Measurements from ENCODE around the gene KCNJ2.
A peak's percentile ranks its signal among the peaks of the same experiment; 100 is the strongest.

Gene KCNJ2

DNA sequence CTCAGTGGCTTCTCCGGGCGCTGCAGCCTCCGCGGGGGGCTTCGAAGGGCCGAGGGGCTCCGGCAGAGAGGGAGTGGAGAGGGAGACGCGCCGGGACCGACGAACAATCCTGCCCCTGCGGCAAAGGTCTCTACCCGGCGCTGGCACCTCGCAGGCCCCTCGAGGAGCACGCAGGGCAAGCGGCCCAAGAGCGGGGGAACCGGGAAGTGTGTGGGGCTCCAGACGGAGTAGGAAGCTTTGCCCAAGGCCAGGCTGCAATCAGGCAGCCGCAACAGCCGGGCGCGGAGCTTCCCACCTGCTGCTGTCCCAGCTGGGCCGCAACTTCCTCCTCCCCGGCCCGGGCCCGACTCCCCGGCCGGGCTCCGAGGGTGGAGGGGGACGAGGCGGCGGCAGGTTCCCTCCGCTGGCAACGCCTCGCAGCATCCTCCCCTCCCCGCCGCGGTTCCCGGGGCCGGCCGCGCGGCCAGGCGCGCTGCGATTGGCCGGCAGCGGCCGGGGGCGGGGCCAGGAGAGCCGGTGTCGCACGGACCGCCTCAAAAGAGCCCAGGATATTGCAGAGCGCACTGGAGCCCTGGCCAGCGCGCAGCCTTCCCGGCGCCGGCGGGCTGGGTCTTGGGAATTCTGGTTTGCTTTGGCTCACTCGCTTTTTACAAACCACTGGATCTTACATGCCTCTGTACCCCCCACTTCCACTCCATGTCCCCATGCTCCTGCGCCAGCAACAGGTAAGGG lies at the start of gene KCNJ2:
Gene KCNJ2 (plus strand): TSS at position 556 of the 732 bp plus-strand sequence. CDS start 5,508 bp downstream, outside the sequence.
- peak; percentile 76 for DNase-seq

DNA sequence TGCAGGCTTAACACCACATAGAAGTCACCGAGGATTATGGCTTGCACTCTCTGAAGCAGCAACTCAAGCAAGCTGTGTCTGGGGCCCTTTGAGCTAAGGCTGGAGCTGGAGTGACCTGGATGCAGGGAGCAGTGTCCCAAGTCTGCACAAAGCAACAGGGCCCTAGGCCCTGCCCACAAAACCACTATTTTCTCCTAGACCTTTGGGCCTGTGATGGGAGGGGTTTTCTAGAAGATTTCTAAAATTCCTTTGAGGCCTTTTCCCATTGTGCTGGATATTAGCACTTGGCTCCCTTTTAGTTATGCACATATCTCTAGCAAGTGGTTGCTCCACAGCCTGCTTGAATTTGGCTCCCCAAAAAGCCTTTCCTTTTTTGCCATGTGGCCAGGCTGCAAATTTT lies 49.8 kb upstream of the KCNJ2 start:
- no peak for DNase-seq

DNA sequence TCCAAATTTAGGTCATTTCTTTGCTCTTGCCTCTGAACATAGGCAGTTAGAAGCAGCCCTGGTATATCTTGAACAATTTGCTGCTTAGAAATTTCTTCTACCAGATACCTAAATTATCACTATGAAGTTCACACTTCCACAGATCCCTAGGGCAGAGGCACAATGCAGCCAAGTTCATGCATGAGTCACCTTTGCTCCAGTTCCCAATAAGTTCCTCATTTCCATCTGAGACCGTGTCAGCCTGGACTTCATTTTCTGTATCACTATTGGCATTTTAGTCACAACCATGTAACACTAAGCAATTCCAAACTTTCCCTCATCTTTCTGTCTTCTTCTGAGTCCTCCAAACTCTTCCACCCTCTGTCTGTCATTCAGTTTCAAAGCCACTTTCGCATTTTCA lies 49.3 kb upstream of the KCNJ2 start:
- no peak for DNase-seq

DNA sequence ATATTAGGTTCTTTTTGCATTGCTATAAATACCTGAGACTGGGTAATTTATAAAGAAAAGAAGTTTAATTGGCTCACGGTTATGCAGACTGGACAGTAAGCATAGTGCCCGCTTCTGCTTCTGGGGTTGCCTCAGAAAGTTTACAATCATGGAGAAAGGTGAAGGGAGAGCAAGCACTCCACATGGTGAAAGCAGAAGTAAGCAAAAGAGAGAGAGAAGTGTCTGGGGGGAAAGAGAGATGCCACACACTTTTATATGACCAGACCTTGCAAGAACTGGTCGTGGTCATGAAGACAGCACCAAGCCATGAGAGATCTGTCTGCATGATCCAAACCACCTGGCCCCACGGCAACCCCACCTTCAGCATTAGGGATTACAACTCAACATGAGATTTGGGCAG lies 48.9 kb upstream of the KCNJ2 start:
- DNase-seq: no peak

DNA sequence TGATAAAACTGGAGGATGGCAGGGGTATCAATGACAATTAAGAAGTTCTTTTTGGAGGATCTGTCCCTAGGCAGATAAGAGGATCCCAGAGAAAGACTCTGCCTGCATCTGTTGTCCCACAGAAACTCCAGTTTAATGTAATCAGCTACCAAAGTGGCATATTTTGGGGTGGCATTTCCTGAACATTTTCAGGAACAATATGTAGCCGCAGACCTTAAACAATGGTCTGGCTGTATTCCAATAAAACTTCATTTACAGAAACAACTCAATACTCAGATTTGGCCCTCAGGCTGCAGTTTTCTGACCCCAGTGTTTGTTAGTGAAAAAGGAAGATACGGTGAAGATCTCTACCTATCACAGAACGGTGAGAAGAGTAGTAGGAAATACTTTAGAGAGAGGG lies 48.2 kb upstream of the KCNJ2 start:
- no peak for DNase-seq

DNA sequence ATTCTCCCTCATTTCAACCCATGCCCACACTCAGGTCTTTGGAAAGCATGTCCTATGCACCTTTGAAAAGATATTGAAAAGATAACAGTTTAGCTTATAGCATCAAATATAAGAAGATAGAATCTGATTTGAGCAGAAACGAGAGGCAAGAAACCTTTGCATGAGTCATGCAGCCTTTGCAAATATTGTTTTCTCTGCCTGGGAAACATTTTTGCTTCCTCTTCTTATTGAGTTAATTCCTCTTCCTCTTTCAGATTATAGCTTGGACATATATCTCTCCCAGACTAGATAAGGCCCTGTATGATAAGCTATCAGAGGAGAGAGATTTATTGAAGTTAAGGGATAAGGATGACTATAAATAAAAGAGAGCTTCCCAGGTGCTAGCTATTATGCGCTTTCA lies 46.1 kb upstream of the KCNJ2 start:
- DNase-seq: no peak

DNA sequence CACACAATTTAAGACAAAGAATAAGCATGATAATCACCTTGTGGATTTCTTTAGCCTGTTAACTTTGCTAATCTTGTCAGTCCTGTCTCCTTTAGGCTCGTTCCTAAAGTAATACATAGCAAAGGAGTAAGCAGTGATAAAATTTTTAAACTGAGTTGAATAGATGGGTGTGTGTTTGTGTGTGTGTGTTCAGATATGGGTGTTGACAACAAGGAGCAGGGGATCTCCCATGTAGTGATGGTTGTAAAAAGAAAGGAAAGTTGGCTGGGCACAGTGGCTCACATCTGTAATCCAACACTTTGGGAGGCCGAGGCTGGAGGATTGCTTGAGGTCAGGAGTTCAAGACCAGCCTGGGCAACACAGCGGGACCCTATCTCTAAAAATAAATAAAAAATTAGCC lies 44.6 kb upstream of the KCNJ2 start:
- DNase-seq: no peak

DNA sequence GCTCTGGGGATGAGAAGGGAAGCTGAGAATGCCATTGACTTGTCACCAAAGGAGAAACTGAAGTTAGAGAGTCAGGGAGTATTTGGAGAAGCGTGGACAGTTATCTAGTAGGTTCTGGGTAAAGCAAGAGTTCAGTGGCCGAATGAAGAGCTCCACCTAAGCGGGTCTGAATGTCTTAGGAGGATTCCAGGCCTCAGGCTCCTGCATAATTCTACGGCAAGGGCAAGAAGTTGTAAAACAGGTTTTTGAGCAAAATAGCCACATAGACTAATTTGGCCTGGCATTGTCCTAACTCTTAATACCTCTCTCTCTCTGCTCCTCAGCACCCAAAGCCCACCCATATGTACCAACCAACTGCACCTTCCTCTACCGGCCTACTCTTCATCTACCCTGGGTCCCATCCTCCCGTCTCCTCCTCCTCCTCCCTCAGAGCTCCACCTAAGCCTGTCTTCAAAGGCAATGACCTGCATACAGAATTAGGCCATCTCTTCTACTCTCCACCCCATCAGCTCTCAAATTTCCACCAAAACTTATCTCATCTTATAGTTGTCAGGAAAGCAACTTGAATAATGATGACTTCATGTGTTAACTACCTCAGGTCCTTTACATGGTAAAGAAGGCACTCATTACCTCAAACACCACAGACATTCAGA lies 42.0 kb upstream of the KCNJ2 start:
- no peak for DNase-seq

DNA sequence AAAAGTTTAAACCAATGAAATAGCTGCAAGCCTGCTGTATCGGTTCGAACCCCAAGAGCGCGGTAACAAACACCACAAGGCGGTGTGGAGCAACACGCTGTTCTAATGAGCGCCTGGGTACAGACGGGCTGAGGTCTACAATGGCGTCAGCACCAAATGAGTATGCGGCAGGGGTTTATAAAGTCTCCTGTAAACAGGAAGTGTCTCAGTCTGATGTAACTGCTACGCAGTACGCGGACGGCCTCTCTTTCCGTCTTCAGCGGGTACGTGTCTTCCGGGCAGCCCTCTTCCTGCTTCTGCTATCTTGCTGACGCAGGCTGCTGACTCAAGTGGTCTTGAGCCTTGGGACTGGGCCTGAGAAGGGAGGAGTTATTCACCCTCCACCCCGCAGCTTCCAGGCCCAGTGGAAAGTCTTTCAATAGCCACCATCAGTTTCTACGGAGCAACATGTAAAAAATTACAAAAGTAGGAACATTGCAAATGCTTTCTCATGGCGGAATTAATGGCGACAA lies 40.5 kb upstream of the KCNJ2 start:
- DNase-seq: no peak

DNA sequence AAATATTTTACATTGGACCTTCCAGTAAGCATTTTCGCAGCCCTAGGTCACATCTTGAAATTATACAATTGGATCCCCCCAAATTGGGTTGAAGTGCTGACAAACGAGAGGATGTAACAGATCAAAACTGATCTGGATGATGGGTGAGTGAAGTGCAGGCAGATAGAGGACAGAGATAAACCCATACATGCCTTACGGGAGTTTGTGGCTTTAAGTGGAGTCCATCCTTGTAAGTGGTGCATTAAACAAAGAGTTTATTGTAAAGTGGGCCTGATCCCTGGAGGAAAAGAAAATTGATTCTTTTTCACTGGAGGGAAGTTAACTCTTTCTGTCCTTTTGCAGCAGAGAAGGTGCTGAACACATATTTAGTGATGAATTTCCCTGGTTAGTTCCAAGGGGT lies 39.0 kb upstream of the KCNJ2 start:
- no peak for DNase-seq

DNA sequence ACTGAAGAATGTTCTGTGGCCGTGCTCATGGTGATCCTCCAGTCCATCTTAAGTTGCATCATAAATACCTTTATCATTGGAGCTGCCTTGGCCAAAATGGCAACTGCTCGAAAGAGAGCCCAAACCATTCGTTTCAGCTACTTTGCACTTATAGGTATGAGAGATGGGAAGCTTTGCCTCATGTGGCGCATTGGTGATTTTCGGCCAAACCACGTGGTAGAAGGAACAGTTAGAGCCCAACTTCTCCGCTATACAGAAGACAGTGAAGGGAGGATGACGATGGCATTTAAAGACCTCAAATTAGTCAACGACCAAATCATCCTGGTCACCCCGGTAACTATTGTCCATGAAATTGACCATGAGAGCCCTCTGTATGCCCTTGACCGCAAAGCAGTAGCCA lies 36.8 kb upstream of the KCNJ2 start:
- no peak for DNase-seq

DNA sequence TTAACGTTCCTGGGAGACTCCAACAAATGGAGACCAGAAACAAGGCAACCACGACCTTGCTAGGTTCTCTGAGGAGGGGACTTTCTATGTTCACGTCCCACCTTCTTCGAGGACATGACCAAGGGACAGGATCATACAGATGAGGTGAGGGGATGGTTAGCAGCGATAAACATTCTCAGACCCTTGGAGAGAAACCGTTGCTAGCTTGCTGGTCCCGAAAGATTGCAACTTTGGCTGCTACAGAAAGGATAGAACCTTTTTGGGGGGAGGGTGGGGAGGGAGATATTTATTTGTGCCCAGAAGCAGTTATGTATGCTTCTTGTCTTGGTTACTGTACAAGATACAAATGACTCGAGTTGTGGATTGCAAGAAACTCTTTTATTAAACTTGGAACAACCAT lies 35.3 kb upstream of the KCNJ2 start:
- DNase-seq: no peak

DNA sequence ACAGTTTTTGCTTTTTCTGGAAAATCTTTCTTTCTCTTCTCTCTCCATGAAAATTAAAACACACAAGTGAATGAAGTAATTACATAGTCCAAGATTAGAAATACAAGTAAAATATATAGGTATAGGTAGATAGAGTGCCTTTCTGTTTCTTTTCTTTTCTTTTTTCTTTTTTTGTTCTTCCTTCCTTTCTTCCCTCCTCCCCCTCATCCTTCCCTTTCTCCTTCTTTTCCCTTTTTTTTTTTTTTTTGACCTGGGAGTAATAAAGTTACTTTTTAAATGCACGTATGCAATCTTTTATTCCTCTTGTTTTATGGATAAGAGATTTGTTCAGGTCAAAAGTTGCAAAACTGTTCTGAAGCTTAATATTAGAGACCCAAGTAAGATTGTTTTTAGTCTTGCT lies 34.6 kb upstream of the KCNJ2 start:
- no peak for DNase-seq

DNA sequence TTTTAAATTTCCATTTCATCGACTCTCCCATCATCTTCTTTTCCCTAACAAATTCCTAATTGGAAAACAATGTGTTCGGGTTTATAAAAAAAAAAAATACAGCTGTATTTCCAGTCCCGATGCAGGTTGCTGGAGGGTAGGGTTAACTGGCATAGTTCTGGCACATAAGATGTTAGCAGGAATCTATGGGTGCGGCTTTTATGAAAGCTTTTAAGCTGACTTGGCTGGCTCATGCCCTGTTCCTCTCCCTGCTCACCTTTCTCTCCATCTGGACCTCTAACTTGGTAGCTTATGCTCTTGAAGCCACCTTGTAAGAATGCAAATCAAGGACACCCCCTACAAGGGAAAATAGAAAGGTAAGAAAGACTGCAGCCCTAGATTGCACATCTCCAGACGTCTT lies 33.2 kb upstream of the KCNJ2 start:
- no peak for DNase-seq

DNA sequence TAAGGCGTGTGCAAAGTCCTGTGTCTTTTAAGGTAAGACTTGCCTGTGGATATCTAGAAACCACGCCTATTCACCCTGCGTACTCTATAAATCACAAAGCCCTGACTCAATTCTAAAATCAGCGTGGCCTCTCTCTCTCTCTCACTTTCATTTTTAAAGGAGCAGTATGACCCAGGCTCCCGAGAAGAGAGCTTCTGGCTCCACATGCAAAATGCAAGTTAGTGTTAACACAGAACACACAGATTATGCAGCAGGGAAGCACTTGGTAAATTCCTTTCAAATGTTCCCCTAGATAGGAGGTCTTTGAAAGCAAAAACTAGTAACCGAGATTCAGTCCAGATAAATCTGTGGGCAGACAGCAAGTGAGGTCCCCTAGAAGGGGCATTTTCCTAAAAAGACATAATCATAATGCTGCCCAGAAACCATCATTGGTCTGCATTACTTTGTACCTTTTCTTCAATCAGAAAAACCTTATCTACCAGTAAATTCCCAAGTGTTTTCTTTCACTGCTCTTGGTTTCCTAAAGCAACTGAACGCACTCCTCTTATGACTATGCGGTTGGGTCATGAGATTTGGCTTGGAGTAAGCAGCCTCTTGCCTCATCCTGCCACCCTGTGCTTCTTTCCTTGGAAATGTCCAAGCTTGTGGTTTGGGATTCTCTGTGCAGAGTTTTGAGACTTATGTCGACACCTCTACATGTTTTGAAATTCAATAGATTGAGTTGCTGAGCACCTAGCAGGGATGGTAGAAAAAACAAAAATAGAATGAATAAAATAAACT lies 31.7 kb upstream of the KCNJ2 start:
- DNase-seq: no peak

DNA sequence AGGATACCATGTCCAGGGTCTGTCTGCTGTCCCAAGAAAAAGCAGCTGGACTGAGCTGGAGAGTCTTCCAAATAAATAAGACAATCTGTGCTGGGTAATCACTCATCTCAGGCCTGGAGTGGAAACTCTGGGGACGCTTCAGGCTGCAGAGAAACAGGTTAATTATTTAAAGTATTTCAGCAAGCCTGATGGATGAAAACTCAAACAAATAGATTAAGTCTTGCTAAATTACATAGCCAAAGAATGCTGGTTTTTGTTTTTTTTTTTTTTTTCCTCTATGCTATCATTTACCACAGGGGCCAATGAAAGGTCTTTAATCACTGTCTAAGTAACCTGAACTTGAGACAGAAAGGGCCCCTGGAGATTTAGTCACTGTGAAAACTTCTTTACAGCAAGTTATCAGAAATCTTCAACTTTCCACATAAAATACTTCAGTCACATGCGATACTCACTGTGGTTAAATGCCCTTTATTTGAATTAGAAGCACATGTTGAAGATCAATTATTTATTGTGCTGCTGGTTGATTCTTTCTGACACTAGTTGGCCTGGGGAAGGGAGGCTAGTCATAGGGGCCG lies 31.0 kb upstream of the KCNJ2 start:
- no peak for DNase-seq

DNA sequence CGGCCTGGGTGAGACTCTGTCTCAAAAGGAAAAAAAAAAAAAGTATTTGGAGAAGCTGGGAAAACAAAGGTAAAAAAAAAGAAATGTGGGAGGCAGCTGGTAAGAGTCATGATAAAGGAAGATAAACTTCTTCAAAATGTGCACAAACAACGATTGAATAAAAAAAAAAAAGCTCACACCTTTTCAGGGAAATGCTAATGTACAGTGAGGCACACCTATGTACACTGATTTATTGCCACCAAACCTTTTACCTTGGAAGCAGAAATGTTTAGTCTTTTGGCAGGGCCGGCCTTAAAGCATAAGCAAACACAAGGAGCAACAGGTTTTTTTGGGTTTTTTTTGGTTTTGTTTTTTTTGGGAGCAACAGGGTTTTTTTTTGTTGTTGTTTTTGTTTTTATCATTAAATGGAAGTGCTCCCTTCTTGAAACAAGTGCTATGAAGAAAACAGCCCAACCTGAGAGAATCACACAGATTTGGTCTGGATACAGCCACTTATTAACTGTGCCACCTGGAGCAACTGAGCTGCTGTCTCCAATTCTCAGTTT lies 29.8 kb upstream of the KCNJ2 start:
- DNase-seq: no peak

DNA sequence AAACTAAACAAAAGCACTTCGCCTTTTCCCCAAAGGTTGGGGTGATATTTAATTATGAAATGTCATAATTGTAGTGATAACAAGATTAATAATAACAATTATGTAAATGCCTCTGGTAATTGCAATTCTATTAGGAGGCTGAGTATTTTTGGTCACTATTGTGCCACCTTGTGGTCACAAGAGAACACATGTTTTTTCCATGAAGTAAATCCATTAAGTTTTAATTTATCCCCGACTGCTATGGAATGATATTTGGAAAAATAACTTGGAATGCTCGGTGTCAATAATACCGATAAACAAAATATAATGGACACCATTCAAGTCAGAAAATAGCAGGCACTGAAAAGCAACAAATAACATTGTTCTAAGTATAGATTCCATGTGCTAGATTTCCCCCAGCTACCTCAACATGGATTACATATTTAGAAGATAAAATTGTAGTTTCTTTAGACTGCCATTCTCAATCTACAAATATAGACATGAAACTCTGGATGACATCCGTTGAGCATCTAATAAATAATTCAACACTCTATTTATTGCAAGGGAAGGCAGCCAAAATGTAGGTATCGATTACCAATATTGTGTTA lies 25.0 kb upstream of the KCNJ2 start:
- DNase-seq: peak; percentile 24

DNA sequence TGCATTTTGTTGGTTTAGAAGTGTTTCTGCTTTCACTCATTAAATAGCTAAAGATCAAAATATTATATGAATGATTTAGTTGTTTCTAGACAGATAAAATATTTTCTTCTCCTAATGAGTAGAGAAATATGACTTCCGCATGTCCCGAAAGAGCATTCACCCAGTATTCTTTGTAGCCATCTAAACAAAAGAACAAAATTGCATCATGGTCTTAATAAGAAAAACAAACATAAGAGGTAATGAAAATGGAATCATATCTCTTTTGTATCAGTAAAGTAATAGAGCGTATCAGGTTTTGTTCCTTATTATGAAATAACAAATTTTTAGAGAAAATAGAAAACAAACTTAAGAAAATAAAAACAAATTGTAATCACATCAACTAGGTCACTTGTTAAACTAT lies 16.1 kb upstream of the KCNJ2 start:
- DNase-seq: no peak

DNA sequence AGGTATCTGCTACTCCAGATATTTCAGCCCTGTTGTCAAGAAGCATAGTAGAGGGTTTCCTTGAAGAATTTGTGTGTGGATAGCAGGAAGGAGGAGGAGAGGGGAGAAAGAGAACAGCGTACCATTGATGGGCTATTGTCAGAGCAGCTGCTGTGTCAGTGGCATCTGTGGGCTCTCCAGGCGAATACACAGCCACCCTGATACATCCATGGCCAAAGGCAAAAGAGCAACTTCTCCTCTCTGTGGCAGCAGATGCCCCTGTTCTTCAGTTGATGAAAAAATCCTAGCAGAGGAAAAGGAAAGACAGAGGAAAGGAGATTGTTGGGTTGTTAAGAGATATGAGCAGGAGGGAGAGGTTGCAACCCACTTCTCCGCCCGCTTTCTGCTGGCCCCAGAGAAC lies 12.2 kb upstream of the KCNJ2 start:
- no peak for DNase-seq

DNA sequence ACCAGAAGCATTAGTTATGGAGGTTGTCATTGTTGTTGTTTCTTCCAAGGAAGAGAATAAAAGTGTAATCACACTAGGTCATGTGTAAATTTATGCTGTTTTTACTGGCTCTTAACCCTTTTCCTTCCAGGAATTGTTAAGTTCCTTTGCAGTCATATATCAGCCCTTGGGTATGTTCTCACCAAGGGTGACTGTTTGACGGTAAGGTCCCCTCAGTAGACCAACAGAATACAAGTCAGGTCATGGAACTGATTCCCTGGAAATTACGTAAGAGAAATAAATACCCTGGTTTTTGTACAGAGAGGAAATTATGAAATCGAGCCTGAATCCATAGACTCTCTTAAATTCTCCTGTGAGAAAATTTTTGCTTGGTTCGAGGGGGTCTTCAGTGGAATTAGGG lies 11.2 kb upstream of the KCNJ2 start:
- DNase-seq: no peak

DNA sequence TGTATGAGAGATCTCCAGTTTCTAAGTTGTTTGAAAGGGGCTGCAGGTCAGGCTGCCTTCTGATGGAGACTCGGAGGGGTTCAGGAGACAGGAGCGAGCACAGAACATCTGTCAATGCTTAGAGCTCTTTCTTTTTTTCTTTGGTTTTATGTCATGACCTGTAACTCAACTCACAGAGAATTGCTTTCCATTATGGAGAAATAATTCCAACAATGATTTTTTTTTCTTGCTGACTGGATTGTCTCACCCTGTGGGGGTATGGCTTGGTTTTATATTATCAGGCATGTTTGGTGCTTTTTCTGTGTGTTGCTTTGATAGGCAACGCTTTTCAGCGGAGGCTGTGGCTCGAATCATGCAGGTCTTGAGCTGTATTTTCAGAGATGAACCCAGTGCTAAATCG lies 10.7 kb upstream of the KCNJ2 start:
- no peak for DNase-seq

DNA sequence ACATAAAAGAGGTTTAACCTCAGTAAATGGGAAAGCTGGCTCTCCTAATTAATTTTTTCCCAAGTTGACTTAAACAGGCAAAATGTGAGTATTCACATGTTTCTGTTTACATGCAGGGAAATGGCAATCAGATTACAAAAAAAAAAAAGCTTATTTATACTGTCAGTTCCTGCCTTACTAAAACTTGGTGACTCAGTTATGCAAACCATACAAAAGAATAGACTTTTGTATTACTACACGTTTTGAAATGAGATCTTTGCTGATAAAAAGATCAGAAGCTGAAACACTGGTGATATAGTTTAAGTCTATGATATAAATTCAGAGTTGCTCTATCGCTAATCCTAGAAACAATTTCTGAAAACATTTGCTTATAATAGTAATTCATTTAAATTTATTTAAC lies 9.4 kb upstream of the KCNJ2 start:
- no peak for DNase-seq

Measured in NCI-H1105 treated with DMSO at 0.1 percent for 48 hours (cell line).